ENCODE measurements around the gene FOXL3. TPM values are rescaled to one million over a fixed set of nuclear protein-coding genes. Genes with fewer than 3 reads are reported as not detected.

The FOXL3 gene
- total RNA-seq, 1 experiment from 2014 or later = not detected

GRCh38 chr7:254337-255037 is 35.5 kb upstream of the FOXL3 start:
- Histone ChIP-seq H3K27me3 (ENCODE audit: control insufficient read depth, insufficient read depth, low read length) (no peaks in the 10 kb centered on the region), H3K27ac (ENCODE audit: low read length) (no peak overlapping the region), H3K9me3 (ENCODE audit: control insufficient read depth, insufficient read depth, low read depth, low read length) (no peaks in the 10 kb centered on the region), H3K36me3 (ENCODE audit: control insufficient read depth, insufficient read depth, low read length) (no peaks in the 10 kb centered on the region), H3K4me3 (ENCODE audit: low read depth in 2 of 2, low read length in 2 of 2) (no peak overlapping the region), H3K4me1 (ENCODE audit: control insufficient read depth, insufficient read depth, low read length) (no peaks in the 10 kb centered on the region)
- POLR2A ChIA-PET = no interaction called here
- BruUV-seq (replicated peaks) = no TSS peak
- TF ChIP-seq REST (IDR thresholded peaks at IDR 0.05; ENCODE audit: insufficient read depth in 1 of 2, low read depth in 2 of 2, low read length in 1 of 2) (no peak), SIN3A (IDR thresholded peaks at IDR 0.05; ENCODE audit: borderline replicate concordance, insufficient read depth, low read depth, low read length) (no peak), TCF7L2 (IDR thresholded peaks at IDR 0.05; ENCODE audit: low read depth, low read length) (no peak), CTCF (IDR thresholded peaks at IDR 0.05) (no peak), POLR2AphosphoS5 (IDR thresholded peaks at IDR 0.05; ENCODE audit: low read depth, low read length) (no peak)
- in situ Hi-C loops (cut with HindIII; ENCODE audit: low pct_unique_long_range_greater_than_20kb, low sequenced_read_pairs) = no loop called here
- CTCF ChIA-PET = no interaction called here
- DNase-seq (ENCODE audit: low read depth, low spot score) (no peak), ATAC-seq (no peak)
- intact Hi-C loops (cut with micrococcal nuclease; ENCODE audit: unreplicated experiment) = no loop called here

GRCh38 chr7:255038-255435 is 34.9 kb upstream of the FOXL3 start:
- H3K27me3 ChIP-seq (ENCODE audit: control insufficient read depth, insufficient read depth, low read length) = no peaks in the 10 kb centered on the region
- in situ Hi-C loops (cut with HindIII; ENCODE audit: low pct_unique_long_range_greater_than_20kb, low sequenced_read_pairs) (no loop called here), intact Hi-C loops (cut with micrococcal nuclease; ENCODE audit: unreplicated experiment) (no loop called here)
- DNase-seq (ENCODE audit: low read depth, low spot score) (no peak), ATAC-seq (no peak)
- no peaks in the 10 kb centered on the region for H3K36me3 ChIP-seq (ENCODE audit: control insufficient read depth, insufficient read depth, low read length)
- no peaks in the 10 kb centered on the region for H3K4me1 ChIP-seq (ENCODE audit: control insufficient read depth, insufficient read depth, low read length)
- TF ChIP-seq REST (IDR thresholded peaks at IDR 0.05; ENCODE audit: insufficient read depth in 1 of 2, low read depth in 2 of 2, low read length in 1 of 2) = no peak
- H3K9me3 ChIP-seq (ENCODE audit: control insufficient read depth, insufficient read depth, low read depth, low read length) = no peaks in the 10 kb centered on the region
- H3K4me3 ChIP-seq (ENCODE audit: low read depth in 2 of 2, low read length in 2 of 2) = no peak overlapping the region
- BruUV-seq (replicated peaks) = no TSS peak
- H3K27ac ChIP-seq (ENCODE audit: low read length) = no peak overlapping the region
- POLR2A ChIA-PET = no interaction called here
- CTCF ChIA-PET = no interaction called here

Data from Panc1 (cell line).